B cell (primary cell): ENCODE results near the gene FAT3.

Experiments
- EZH2 ChIP-seq: IDR thresholded peaks from 2 replicates; pipeline ENCODE4 v1.6.1; 2012; ENCODE audit warnings: borderline replicate concordance, low read depth, mild to moderate bottlenecking, moderate library complexity, low read length; ENCODE audit not compliant: insufficient read depth, poor library complexity, severe bottlenecking
- TF ChIP-seq, protein P1 (sequence below): fragments of 200-600 bp; IDR thresholded peaks from one replicate; pipeline ENCODE4 v1.8.0; 2022; ENCODE audit warnings: antibody characterized with exemption, mild to moderate bottlenecking

DNA sequence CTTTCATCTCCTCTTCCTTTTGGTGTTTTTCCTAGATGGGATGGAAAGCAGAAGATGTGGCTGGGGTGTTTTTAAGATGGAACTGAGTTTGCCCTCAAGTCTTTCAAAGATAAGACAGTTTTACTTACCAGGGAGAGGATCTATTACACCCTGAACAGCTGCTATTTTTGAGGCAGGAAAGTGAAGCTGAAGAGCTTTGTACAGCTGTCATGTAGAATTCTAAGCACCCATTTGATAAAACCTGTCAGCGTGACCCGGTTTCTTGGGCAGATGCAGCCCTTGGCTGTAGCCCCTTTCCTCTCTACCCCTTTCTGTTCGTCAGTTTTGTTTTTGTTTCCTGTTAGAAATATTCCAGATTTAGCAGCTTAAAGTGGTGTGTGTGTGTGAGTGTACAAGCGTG lies 35.2 kb downstream of the FAT3 start:
- TF ChIP-seq, protein P1, sequence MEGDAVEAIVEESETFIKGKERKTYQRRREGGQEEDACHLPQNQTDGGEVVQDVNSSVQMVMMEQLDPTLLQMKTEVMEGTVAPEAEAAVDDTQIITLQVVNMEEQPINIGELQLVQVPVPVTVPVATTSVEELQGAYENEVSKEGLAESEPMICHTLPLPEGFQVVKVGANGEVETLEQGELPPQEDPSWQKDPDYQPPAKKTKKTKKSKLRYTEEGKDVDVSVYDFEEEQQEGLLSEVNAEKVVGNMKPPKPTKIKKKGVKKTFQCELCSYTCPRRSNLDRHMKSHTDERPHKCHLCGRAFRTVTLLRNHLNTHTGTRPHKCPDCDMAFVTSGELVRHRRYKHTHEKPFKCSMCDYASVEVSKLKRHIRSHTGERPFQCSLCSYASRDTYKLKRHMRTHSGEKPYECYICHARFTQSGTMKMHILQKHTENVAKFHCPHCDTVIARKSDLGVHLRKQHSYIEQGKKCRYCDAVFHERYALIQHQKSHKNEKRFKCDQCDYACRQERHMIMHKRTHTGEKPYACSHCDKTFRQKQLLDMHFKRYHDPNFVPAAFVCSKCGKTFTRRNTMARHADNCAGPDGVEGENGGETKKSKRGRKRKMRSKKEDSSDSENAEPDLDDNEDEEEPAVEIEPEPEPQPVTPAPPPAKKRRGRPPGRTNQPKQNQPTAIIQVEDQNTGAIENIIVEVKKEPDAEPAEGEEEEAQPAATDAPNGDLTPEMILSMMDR = no peak
- TF ChIP-seq EZH2 = no peak
